AG08396 (cell line): ENCODE data around the gene MORN4.
A peak's percentile ranks its signal among the peaks of the same experiment; 100 is the strongest.

Experiments
- DNase-seq: peaks from one replicate; pipeline ENCODE4 v3.0.0; 2012; ENCODE audit warnings: low spot score, mixed read lengths

The MORN4 gene

GRCh38 chr10:97573021-97573420, 60.3 kb downstream of the MORN4 start:
- DNase-seq = peak; percentile 34

- peak; percentile 89 for DNase-seq
Observed at GRCh38 chr10:97572214-97572989, 60.9 kb downstream of the MORN4 start, which contains the start of gene ANKRD2. Gene ANKRD2 (plus strand): TSS chr10:97572779. CDS start chr10:97572789, 10 bp downstream.

- no peak for DNase-seq
Observed at GRCh38 chr10:97571622-97572021, 61.7 kb downstream of the MORN4 start.

GRCh38 chr10:97570789-97571471, 62.4 kb downstream of the MORN4 start:
- DNase-seq = no peak

GRCh38 chr10:97570146-97570788, 63.0 kb downstream of the MORN4 start:
- DNase-seq = no peak

GRCh38 chr10:97567891-97568290, 65.4 kb downstream of the MORN4 start:
- DNase-seq = no peak

- no peak for DNase-seq
Observed at GRCh38 chr10:97566336-97566996, 66.8 kb downstream of the MORN4 start.

GRCh38 chr10:97564776-97565175, 68.5 kb downstream of the MORN4 start:
- DNase-seq = no peak
